Urothelium cell line (cell line): ENCODE data around the gene GJA8.
"Not testable (repeated sequence)": the region's sequence is repeated elsewhere in the genome, so short reads cannot be mapped to it uniquely, and the experiment has no call there.

Experiments used
- DNase-seq: peaks from one replicate; pipeline ENCODE4 v3.0.0; 2011; ENCODE audit warnings: low spot score, mixed read lengths
- FAIRE-seq: peaks from 2 replicates; lab custom pipeline; 2011; peaks lifted over from hg19 to GRCh38; lab: Jason Lieb, UNC

GJA8 gene

DNA sequence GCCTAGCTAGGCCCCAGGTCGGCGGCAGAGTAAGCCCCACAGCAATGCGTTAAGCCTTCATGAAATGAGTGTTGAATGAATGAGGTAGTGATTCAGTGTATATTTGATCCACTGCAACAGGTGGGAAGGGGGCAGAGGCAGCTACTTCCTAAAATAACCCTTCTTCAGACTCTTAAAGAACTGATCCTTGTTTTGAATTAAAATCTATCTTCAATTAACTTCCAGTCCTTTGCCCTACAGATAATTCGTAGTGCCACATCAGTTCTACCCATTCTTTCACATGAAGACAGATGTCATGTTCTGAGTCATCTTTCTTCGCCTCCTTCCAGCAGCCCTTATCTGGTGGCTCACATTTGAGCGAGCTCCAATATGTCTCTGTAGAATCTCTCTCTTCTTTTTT is 24.6 kb downstream of the GJA8 start:
- FAIRE-seq, DNase-seq: not testable (repeated sequence)

DNA sequence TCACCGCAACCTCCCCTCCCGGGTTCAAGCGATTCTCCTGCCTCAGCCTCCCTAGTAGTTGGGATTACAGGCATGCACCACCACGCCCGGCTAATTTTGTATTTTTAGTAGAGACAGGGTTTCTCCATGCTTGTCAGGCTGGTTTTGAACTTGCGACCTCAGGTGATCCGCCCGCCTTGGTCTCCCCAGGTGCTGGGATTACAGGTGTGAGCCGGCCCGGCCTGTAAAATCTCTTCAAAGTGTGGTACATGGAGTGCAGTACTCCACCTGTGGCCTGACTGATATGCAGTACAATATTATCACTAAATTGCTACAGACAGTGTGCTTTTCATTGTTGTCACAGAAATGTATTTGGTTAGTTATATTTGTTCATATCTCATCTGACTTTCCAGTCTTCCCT is 25.1 kb downstream of the GJA8 start:
- FAIRE-seq: peak; percentile 17
- DNase-seq: not testable (repeated sequence)

DNA sequence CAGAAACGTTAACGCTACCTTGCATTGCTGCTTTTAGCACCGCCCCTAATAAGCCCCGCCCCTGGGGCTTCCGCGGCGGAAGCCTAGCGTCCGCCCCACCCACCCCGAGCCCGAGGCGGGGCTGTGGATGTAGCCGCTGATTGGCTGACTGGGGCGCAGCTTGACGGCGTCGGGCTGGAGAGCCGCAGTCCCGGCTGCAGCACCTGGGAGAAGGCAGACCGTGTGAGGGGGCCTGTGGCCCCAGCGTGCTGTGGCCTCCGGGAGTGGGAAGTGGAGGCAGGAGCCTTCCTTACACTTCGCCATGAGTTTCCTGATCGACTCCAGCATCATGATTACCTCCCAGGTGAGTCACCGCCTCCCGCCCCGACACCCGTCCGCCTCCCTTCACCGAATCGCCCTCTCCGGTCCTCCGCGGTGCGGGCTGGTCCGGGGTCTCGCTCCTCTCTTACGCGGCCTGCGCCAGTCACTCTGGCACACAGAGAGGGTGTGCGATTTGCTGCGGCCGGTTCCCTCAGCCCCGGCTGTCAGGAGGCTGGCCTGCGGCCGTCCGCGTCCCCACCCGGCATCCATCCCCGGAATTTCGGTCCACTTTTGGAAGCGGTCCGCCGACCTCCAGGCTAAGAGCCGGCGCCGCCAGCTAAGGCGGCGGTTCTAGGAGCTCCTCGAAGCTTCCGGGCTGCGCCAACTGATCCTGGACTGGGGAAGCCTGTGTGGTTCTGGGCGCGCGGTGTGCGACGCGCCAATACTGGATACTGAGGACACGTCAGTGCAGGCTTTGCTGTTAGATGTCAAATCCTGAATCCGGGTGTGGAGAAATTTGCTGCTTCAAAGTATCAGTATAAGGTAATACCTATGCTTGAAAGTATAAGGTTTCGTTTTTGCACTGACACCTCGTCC is 25.9 kb downstream of the GJA8 start, which contains the start of gene GPR89B:
Gene GPR89B, plus strand, starts transcription at position 185 of the 897 bp plus-strand sequence. Its CDS starts 117 bp downstream, at position 302.
- FAIRE-seq (peak; percentile 53), DNase-seq (peak; percentile 79)

DNA sequence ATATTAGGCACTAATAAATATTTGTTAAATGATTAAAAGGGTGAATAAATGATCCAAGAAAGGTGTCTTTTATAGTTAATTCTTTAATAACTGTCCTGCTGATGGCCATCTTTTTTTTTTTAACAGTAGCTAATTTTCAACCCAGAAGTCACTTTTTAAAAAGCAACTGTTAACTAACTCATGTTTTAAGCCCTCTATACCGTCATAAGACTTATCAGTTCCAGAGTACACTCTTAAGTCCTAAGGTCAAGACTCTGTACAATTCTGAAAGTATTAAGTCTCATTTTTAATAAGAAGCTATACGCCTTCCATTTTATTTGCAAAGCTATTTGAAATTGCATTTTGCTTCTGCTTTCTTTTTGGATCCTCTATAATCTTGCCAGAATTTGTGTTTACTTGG is 28.5 kb downstream of the GJA8 start:
- not testable (repeated sequence) for DNase-seq, FAIRE-seq

DNA sequence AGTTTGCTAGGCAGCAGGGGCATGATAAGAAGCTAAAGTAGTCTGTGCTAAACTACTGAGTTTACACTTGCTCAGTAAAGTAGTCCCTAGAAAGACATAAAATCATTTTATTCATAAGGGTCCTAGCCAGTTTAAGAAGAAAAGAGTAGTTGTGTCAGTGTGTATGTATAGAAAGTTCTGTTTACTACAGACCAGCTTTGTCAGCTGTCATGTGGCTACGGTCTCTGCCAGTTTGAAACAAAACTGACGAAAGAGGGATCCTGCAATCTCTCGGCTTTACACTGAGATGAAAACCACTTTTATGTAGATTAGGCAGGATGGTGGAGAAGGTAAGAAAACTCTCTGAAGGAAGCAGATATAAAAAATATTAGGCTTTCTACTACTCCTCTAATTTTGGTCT is 32.7 kb downstream of the GJA8 start:
- not testable (repeated sequence) for FAIRE-seq, DNase-seq

DNA sequence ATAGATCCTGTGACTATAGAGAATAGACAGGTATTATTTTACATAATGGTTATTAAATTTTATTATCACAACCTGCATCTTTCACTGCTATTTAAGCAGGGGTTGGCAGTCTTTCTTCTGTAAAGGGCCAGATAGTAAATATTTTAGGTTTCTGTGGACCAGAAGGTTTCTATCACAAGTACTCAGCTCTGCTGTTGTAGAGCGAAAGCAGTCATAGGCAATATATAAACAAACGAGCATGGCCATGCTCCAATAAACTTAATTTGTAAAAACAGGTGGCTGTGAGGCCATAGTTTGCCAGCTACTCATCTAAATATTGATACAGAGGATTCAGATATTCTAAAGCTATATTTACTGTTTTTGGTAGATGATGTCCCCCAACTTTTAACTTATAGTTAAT is 37.9 kb downstream of the GJA8 start:
- not testable (repeated sequence) for DNase-seq, FAIRE-seq

DNA sequence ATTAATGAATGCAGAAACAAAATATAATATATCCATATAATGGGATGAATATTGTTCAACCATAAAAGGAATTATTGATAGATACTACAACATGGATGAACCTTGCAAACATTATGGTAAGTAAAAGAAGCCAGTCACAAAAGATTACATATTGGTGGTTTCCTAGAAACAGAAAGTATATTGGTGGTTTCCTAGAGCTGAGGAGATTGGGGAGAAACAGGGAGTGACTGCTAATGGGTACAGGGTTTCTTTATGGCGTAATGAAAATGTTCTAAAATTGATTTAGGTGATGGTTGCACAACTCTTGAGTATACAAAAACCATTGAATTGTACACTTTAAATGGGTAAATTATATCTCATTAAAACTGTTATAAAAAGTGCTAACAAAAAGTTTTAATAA is 40.0 kb downstream of the GJA8 start:
- not testable (repeated sequence) for FAIRE-seq, DNase-seq

DNA sequence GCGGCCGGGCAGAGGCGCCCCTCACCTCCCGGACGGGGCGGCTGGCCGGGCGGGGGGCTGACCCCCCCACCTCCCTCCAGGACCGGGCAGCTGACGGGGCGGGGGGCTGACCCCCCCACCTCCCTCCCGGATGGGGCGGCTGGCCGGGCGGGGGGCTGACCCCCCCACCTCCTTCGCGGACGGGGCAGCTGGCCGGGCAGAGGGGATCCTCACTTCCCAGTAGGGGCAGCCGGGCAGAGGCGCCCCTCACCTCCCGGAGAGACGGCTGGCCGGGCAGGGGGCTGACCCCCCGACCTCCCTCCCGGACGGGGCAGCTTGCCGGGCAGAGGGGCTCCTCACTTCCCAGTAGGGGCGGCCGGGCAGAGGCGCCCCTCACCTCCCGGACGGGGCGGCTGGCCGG is 46.9 kb downstream of the GJA8 start:
- DNase-seq, FAIRE-seq: not testable (repeated sequence)
